Bronchial epithelial cell (primary cell): Measurements from ENCODE around the gene CHCHD6. TPM values are rescaled to one million over a fixed set of nuclear protein-coding genes. Genes with fewer than 3 reads are reported as not detected.

Experiments
- DNase-seq: peaks from one replicate; pipeline ENCODE4 v3.0.0-alpha.2; 2010; ENCODE audit warnings: low read depth
- FAIRE-seq: peaks from 2 replicates; lab custom pipeline; 2011; peaks lifted over from hg19 to GRCh38; lab: Jason Lieb, UNC
- H3K27me3 ChIP-seq: 2 replicates; pipeline ENCODE4 v1.5.1; 2011; ENCODE audit warnings: low read length; ENCODE audit not compliant: control insufficient read depth, insufficient read depth
- H3K36me3 ChIP-seq: 2 replicates; pipeline ENCODE4 v1.5.1; 2011; ENCODE audit warnings: low read length; ENCODE audit not compliant: control insufficient read depth, insufficient read depth
- H3K4me3 ChIP-seq: 2 replicates; pipeline ENCODE4 v1.5.1; 2011; ENCODE audit warnings: mild to moderate bottlenecking, low read depth, low read length, control low read depth
- total RNA-seq: library from RNA; depleted of rRNA; stranded (reverse); fragments of >200 nt; gene quantifications from 2 replicates; pipeline ENCODE4 v1.2.1, GENCODE V29; 2014
- TF ChIP-seq, protein P1 (sequence below): IDR thresholded peaks from 2 replicates; pipeline ENCODE4 v1.5.1; 2011; ENCODE audit warnings: mild to moderate bottlenecking, moderate library complexity, low read length, control low read depth, inconsistent platforms; ENCODE audit not compliant: insufficient read depth, severe bottlenecking

The CHCHD6 gene
- total RNA-seq, 1 donor from 2014 or later: 25.5 TPM

DNA sequence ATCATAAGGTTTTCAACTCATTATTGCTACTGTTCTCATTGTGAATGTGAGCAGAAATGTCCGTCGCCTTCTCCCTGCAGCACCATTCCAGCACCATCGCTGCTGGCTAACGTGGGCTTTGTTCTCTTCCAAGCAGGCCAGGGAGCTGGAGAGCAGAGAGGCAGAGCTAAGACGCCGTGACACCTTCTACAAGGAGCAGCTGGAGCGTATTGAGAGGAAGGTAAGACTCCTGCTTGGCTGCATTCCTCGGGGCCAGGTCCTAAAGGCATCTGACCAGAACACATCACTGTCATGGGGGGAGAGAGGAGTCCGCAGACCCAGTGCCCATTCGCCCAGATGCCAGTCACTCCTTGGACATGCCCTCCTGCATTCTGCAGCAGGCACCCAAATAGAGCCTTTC lies 148.5 kb downstream of the CHCHD6 start:
- TF ChIP-seq, protein P1, sequence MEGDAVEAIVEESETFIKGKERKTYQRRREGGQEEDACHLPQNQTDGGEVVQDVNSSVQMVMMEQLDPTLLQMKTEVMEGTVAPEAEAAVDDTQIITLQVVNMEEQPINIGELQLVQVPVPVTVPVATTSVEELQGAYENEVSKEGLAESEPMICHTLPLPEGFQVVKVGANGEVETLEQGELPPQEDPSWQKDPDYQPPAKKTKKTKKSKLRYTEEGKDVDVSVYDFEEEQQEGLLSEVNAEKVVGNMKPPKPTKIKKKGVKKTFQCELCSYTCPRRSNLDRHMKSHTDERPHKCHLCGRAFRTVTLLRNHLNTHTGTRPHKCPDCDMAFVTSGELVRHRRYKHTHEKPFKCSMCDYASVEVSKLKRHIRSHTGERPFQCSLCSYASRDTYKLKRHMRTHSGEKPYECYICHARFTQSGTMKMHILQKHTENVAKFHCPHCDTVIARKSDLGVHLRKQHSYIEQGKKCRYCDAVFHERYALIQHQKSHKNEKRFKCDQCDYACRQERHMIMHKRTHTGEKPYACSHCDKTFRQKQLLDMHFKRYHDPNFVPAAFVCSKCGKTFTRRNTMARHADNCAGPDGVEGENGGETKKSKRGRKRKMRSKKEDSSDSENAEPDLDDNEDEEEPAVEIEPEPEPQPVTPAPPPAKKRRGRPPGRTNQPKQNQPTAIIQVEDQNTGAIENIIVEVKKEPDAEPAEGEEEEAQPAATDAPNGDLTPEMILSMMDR: no peak
- no peak for DNase-seq
- Histone ChIP-seq H3K4me3 (no peak overlapping the region), H3K27me3 (no peaks in the 10 kb centered on the region), H3K36me3 (no peaks in the 10 kb centered on the region)
- FAIRE-seq: no peak

DNA sequence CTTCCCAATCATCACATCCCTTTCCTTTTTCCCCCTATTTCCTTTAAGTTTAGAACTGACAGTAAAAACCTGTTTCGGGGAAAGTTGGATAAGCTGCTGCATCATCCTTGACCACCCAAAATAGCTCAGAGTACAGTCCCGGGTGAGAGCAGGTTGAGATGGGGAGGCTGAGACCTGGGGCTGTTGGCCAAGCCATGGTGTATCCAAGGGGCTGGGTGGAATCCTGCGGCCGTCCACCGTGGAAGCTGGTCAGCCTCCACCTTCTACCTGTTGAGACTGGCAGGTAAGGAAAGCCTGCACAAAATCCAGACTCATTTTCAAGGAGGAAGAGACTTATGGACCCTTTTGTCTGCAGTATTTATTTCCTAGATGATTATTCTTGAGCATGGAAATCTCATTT lies 150.6 kb downstream of the CHCHD6 start:
- TF ChIP-seq, protein P1: no peak
- Histone ChIP-seq H3K36me3 (no peaks in the 10 kb centered on the region), H3K4me3 (no peak overlapping the region), H3K27me3 (no peaks in the 10 kb centered on the region)
- DNase-seq (no peak), FAIRE-seq (no peak)

DNA sequence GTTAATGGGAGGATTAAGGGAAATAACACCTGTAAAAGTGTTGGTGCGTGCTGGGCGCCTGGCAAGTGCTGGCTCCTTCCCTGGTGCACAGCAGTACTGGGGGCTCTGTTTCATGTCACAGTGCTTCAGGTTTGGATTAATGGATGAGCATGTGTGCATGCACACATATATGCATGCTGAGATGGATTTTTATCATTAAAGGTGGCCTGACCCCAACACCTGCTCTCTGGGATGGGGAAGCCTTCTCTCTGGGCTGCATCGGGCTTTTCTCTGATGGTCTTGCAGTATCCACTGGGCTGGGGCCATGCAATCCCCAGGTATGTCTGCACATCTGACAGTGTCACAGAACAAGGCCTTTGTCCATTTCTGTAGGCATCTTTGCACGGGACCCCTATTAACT lies 151.3 kb downstream of the CHCHD6 start:
- TF ChIP-seq, protein P1: no peak
- Histone ChIP-seq H3K4me3 (no peak overlapping the region), H3K27me3 (no peaks in the 10 kb centered on the region), H3K36me3 (no peaks in the 10 kb centered on the region)
- FAIRE-seq: no peak
- DNase-seq: no peak

DNA sequence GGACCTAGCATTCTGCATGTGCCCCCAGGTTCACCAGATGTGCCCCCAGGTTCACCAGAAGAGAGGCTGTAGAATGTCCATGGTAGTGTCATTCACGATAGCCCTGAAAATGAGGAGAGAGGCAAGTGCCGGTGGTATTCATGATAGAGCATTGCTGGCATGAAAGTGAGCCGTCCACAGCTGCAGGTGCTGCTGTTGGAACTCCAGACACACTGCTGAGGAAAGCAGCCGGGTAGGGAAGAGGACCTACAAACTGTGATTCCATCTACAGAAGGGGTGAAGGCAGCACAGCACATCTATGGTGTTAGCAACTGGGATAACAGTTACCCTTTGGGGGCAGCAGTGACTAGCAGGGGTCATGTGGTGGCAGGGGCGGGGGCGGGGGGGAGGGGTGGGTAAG lies 153.9 kb downstream of the CHCHD6 start:
- no peaks in the 10 kb centered on the region for H3K27me3 ChIP-seq
- TF ChIP-seq, protein P1: no peak
- DNase-seq (no peak), FAIRE-seq (no peak)
- no peak overlapping the region for H3K4me3 ChIP-seq
- H3K36me3 ChIP-seq: no peaks in the 10 kb centered on the region

DNA sequence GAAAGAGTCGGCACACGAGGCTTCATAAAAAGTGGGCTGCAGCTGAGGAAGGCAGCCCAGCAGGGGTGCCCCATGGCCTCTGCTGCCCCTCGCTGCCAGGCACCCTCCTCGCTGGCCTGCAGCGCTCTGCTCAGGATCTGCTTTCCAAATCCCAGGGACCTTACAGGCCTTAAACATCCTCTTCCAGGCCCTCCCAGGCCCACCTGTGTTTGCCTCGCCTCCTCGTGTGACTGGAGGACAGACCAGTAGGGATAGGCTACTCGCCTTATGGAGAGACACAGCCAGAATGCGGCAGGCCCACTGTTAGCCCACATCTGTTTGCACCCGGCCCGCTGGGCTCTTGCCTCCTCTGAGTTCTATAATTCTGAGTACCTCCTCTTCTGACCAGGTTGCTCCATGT lies 154.4 kb downstream of the CHCHD6 start:
- no peak for FAIRE-seq
- DNase-seq: no peak
- TF ChIP-seq, protein P1: no peak
- Histone ChIP-seq H3K4me3 (no peak overlapping the region), H3K36me3 (no peaks in the 10 kb centered on the region), H3K27me3 (no peaks in the 10 kb centered on the region)

DNA sequence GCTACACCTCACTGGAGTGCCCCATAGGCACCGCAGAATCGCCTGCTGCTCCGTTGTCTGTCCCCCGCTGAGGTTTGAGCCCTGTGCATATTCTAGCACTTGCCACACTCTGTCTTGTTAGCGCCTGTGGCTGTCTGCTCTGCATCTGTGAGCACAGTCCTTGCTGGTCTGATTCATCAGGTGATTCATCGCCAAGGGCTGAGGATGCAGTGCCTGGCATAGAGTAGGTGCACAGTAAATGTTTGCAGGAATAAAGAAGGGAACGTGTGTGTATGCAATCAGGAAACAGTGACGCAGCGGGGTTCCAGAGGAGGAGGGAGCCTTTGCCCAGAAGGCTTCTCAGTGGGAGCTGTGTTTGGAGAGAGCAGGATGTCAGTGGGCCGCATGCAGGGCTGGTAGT lies 154.8 kb downstream of the CHCHD6 start:
- FAIRE-seq (peak; percentile 98), DNase-seq (peak; percentile 100)
- Histone ChIP-seq H3K4me3 (no peak overlapping the region), H3K36me3 (no peaks in the 10 kb centered on the region), H3K27me3 (no peaks in the 10 kb centered on the region)
- TF ChIP-seq, protein P1: no peak
